GM23338 (cell line): ENCODE data around the gene ACVR2A.
A peak's percentile ranks its signal among the peaks of the same experiment; 100 is the strongest.

Experiments
- CREB1 ChIP-seq: fragments of 250-450 bp; sonication (Bioruptor Pico); IDR thresholded peaks from 2 replicates; pipeline ENCODE4 v1.5.0; 2020; ENCODE audit warnings: low read depth, mild to moderate bottlenecking, moderate library complexity
- EZH2 ChIP-seq: fragments of 200-600 bp; sonication (generic); IDR thresholded peaks from one replicate; pipeline ENCODE4 v1.8.0; 2017; ENCODE audit warnings: antibody characterized with exemption, mild to moderate bottlenecking, low read depth; ENCODE audit not compliant: unreplicated experiment
- EZH2phosphoT487 ChIP-seq: fragments of 200-600 bp; sonication (generic); IDR thresholded peaks from one replicate; pipeline ENCODE4 v1.8.1; 2018; ENCODE audit warnings: antibody characterized with exemption; ENCODE audit not compliant: unreplicated experiment
- JUNB ChIP-seq: IDR thresholded peaks from one replicate; pipeline ENCODE4 v1.6.1; 2016; ENCODE audit warnings: antibody characterized with exemption; ENCODE audit not compliant: unreplicated experiment
- NANOG ChIP-seq: IDR thresholded peaks from 2 replicates; pipeline ENCODE4 v1.6.1; 2016; ENCODE audit warnings: antibody characterized with exemption, borderline replicate concordance
- POLR2AphosphoS5 ChIP-seq: IDR thresholded peaks from 2 replicates; pipeline ENCODE4 v1.6.1; 2016; ENCODE audit warnings: antibody characterized with exemption, low read depth
- ZNF114 ChIP-seq: fragments of 250-450 bp; sonication (Bioruptor Pico); IDR thresholded peaks from 2 replicates; pipeline ENCODE4 v1.5.0; 2020; ENCODE audit warnings: mild to moderate bottlenecking, moderate library complexity
- ZNF331 ChIP-seq: fragments of 250-450 bp; sonication (Bioruptor Pico); IDR thresholded peaks from 2 replicates; pipeline ENCODE4 v1.5.0; 2020; ENCODE audit warnings: low read depth, mild to moderate bottlenecking, moderate library complexity
- TF ChIP-seq, protein P1 (sequence below), 2 experiments: fragments of 200-600 bp in 1 of 2; sonication (generic) in 1 of 2; conservative IDR thresholded peaks; 2 replicates each; pipeline versions ENCODE4 v1.5.1 to v1.6.1; 2016 to 2017; ENCODE audit warnings: antibody characterized with exemption in 2 of 2, low read depth in 2 of 2, mild to moderate bottlenecking in 2 of 2, moderate library complexity in 1 of 2
- TF ChIP-seq, protein P2 (sequence below): IDR thresholded peaks from one replicate; pipeline ENCODE4 v1.6.1; 2018; ENCODE audit warnings: antibody characterized with exemption; ENCODE audit not compliant: unreplicated experiment

DNA sequence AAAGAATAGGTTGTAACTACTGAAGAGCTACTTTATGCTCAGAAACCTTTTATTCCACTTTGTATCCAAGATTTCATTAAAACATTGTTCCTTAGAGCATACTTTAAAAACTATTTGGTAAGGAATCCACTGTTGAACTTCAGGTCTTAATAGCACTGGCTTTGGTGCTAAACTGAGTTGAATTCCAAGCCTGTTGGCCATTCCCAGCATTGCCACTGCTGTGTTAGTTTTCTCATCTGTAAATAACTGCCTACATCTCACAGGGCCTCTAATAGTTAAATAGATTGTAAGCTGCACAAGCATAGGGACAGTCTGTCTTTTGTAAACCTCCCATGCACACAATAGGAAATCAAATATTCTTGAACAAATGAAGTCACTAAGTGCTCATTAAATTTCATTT is 89.1 kb downstream of the ACVR2A start:
- TF ChIP-seq, protein P1, sequence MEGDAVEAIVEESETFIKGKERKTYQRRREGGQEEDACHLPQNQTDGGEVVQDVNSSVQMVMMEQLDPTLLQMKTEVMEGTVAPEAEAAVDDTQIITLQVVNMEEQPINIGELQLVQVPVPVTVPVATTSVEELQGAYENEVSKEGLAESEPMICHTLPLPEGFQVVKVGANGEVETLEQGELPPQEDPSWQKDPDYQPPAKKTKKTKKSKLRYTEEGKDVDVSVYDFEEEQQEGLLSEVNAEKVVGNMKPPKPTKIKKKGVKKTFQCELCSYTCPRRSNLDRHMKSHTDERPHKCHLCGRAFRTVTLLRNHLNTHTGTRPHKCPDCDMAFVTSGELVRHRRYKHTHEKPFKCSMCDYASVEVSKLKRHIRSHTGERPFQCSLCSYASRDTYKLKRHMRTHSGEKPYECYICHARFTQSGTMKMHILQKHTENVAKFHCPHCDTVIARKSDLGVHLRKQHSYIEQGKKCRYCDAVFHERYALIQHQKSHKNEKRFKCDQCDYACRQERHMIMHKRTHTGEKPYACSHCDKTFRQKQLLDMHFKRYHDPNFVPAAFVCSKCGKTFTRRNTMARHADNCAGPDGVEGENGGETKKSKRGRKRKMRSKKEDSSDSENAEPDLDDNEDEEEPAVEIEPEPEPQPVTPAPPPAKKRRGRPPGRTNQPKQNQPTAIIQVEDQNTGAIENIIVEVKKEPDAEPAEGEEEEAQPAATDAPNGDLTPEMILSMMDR (conservative IDR thresholded peaks at IDR 0.05; ENCODE audit: low read depth in 2 of 2), result peak in 1 of 2 experiments; percentile 19; a peak in 2 of 4 replicates
- TF ChIP-seq EZH2 (no peak), JUNB (no peak), POLR2AphosphoS5 (no peak), CREB1 (CRISPR knock-in tag) (no peak), NANOG (no peak), EZH2phosphoT487 (no peak), ZNF114 (CRISPR knock-in tag) (no peak), ZNF331 (no peak)
- TF ChIP-seq, protein P2, sequence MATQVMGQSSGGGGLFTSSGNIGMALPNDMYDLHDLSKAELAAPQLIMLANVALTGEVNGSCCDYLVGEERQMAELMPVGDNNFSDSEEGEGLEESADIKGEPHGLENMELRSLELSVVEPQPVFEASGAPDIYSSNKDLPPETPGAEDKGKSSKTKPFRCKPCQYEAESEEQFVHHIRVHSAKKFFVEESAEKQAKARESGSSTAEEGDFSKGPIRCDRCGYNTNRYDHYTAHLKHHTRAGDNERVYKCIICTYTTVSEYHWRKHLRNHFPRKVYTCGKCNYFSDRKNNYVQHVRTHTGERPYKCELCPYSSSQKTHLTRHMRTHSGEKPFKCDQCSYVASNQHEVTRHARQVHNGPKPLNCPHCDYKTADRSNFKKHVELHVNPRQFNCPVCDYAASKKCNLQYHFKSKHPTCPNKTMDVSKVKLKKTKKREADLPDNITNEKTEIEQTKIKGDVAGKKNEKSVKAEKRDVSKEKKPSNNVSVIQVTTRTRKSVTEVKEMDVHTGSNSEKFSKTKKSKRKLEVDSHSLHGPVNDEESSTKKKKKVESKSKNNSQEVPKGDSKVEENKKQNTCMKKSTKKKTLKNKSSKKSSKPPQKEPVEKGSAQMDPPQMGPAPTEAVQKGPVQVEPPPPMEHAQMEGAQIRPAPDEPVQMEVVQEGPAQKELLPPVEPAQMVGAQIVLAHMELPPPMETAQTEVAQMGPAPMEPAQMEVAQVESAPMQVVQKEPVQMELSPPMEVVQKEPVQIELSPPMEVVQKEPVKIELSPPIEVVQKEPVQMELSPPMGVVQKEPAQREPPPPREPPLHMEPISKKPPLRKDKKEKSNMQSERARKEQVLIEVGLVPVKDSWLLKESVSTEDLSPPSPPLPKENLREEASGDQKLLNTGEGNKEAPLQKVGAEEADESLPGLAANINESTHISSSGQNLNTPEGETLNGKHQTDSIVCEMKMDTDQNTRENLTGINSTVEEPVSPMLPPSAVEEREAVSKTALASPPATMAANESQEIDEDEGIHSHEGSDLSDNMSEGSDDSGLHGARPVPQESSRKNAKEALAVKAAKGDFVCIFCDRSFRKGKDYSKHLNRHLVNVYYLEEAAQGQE, result no peak
